GM18508 (cell line): ENCODE results near the gene RPRD1B.

Experiments
- ATAC-seq: cut with Tn5 transposase; IDR thresholded peaks from one replicate; pipeline ENCODE4 v1.9.1; 2021; ENCODE audit warnings: moderate number of reproducible peaks; ENCODE audit not compliant: insufficient read depth, unreplicated experiment

The RPRD1B gene

GRCh38 chr20:38034961-38035360 is 1.4 kb downstream of the RPRD1B start:
- no peak for ATAC-seq

DNA sequence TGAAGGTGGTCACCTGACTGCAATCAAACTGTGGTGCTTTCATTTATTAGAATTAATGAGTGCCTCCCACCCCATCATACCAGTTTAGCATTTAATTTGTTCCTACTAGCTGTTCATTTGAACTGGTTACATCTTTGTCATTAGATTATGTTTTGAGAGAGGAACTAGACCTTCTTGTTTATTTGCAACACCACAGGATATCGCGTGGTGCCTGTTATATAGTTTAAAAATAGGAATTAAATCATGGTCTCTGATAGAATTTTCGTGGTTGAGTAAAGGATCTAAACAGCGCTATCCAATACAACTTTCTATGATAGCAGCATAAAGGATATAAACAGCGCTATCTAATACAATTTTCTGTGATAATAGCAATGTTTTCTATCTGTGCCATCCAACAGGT is 2.8 kb downstream of the RPRD1B start:
- no peak for ATAC-seq

DNA sequence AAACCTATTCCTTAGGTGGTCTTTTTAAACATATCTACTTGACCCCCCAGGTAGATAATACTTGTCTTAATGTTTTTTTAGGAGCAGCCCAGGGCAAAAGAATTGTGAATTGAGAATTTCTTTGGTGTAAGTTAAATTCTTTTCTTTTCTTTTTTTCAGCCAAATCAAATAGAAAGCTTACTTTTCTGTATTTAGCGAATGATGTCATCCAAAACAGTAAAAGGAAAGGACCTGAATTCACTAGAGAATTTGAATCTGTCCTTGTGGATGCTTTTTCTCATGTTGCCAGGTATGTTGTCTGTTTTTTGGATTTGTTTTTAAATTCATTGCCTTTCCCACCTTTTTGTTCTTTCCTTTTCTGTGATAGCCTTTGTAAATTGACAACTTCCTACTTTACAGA is 6.7 kb downstream of the RPRD1B start:
- ATAC-seq, result no peak

GRCh38 chr20:38043512-38044300 is 10.2 kb downstream of the RPRD1B start:
- no peak for ATAC-seq

DNA sequence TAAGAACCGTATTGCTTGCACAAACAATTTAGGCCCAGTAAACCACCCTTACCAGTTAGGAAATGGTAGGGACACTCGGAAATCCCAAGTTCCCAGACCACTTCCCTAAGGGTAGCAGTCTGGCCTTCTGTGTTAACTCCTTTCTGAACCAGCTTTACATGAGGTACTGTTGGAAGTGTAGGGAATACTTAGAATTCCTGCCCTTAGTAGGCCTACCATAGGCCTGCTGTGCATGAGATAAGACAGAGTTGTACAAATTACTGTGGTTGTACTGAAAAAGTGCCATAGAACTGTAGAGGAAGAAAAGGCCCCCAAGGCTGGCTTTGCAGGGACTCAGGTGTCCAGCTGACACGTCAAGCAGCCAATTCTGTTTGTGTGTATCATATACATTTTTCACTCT is 11.1 kb downstream of the RPRD1B start:
- no peak for ATAC-seq

GRCh38 chr20:38046572-38046971 is 13.0 kb downstream of the RPRD1B start:
- ATAC-seq, result no peak

GRCh38 chr20:38049800-38050199 is 16.3 kb downstream of the RPRD1B start:
- no peak for ATAC-seq

DNA sequence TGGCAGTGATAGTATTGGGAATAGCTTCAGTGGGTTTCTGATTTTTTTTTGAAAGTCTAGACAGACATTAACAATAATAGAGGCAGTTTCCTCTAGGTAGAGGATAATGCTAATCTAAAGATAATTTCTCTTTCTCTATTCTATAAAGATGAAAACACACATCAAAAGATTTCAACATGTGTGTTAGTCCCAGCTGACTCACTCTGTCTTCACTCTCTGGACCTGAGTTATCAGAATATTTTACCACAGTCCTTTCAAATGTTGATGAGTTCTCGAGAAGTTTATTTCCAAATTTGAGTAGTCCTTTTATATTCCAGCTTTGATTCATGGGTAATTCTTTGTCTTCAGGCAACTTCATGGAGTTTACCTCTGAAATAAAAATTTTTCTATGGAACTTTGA is 17.1 kb downstream of the RPRD1B start:
- ATAC-seq, result no peak

GRCh38 chr20:38052870-38053269 is 19.3 kb downstream of the RPRD1B start:
- no peak for ATAC-seq

- no peak for ATAC-seq
Observed at GRCh38 chr20:38054647-38055046, 21.1 kb downstream of the RPRD1B start.

- no peak for ATAC-seq
Observed at GRCh38 chr20:38055294-38055693, 21.7 kb downstream of the RPRD1B start.

- ATAC-seq, result no peak
Observed at GRCh38 chr20:38055848-38056247, 22.3 kb downstream of the RPRD1B start.

GRCh38 chr20:38057351-38057972 is 23.9 kb downstream of the RPRD1B start:
- no peak for ATAC-seq

GRCh38 chr20:38059832-38060231 is 26.3 kb downstream of the RPRD1B start:
- ATAC-seq, result no peak

DNA sequence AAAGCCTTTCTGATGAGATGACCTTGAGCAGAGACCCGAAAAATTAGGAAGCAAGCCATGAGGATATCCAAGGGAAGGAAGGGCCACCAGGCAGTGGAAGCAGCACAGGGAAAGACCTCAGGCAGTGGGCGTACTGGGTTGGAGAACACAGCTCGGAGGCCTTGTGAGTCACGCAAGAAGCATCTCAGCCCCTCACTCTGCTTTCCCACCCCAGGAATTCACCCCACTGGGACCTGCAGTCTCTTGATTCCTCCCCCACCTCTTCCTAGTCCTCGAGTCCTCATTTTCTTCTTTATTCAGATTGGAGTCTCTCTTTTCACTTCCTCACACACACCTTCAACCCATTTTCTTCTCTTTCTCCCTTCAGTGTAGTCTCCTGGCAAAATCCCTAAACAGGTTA is 27.0 kb downstream of the RPRD1B start:
- no peak for ATAC-seq

DNA sequence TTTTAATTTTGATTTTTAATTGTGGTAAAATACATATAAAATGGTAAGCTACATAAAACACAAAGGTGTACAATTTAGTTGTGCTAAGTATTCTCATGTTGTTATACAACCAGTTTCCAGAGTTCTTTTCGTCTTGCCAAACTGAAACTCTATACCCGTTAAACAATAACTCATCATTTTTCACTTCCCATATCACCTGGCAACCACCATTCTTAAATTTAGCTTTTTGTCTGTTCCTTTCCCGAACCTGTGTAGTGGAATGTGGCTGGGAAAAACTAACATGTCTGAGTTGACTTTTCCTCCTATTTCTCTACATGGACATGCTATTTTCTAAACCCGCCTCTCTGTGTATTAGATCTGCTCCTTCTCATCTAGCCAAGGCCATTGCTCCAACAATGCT is 27.6 kb downstream of the RPRD1B start:
- ATAC-seq, result no peak

DNA sequence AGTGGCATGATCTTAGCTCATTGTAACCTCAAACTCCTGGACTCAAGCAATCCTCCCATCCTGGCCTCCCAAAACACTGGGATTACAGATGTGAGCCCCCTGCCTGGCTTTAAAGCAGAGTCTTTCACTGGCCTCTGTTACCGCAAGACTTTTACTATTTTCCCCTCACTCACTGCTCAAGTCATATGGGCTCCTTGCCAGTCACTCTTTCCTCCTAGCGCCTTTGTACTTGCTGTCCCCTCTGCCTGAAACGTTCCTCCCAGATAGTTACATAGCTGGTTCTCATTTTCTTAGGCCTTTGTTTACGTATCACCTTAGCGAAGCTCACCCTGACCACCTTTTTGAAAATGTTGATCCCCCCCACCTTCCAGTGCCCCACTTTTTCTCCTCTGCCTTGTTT is 29.3 kb downstream of the RPRD1B start:
- ATAC-seq, result no peak

GRCh38 chr20:38063911-38064530 is 30.5 kb downstream of the RPRD1B start:
- no peak for ATAC-seq

GRCh38 chr20:38065764-38066375 is 32.3 kb downstream of the RPRD1B start:
- ATAC-seq, result no peak

DNA sequence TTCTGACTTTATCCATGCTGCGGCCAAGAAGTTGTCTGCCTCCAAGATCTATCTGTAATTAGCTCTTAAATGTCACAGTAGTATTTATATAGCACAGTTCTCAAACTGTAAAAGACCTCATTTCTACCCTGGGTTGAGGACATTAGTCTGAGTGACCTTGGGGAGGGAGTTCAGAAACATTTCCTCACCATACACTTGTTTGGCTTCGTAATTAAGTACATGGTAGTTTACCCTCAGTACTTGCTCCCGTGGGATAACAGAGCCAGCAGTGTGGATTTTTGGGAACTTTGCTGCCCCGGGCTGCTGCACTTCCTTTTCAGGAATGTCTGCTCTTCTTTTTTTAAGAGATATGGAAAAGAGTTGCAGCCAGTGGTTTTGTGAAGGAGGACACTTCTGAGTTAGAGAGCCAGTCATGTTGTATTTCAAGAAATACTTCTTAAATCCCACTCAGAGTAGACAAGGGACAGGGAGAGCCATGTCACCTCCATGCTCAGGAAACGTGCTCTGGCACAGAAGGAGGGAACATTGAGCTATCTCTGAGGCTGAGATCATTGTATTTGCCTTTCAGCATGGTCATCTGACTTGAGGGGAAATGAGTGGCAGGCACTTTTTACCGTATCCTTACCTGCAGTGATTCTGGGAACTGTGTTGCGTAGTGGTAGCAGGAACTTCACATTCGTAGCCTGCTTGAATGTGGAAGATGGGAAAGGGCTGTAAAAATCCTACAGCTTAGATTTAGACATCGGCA is 33.6 kb downstream of the RPRD1B start:
- no peak for ATAC-seq
